ENCODE results near the gene STARD3NL. TPM values are rescaled to one million over a fixed set of nuclear protein-coding genes. Genes with fewer than 3 reads are reported as not detected.

STARD3NL gene
- total and polyA plus RNA-seq, 2 of the 13 experiments (the other 11 are each of a cell fraction or from before 2014, with no cell fraction given): 37.3 to 42.3 TPM

GRCh38 chr7:38178004-38178694 is at the start of gene STARD3NL (continued):
- 0 out of 2 replicates have a peak, but pooled peaks have one; percentile 21 for TF ChIP-seq RARA (CRISPR knock-in tag; IDR thresholded peaks at IDR 0.05)
- no peak for TF ChIP-seq DDIT3 (CRISPR knock-in tag; IDR thresholded peaks at IDR 0.05)
- TF ChIP-seq NFE2 (CRISPR knock-in tag; IDR thresholded peaks at IDR 0.05): no peak
- TF ChIP-seq ZNF670 (CRISPR knock-in tag; IDR thresholded peaks at IDR 0.05; ENCODE audit: borderline replicate concordance): no peak
- TF ChIP-seq REST (IDR thresholded peaks at IDR 0.05; ENCODE audit: borderline replicate concordance in 1 of 2, low read depth in 1 of 2, low read length in 2 of 2): no peak
- TF ChIP-seq ZFP37 (CRISPR knock-in tag; IDR thresholded peaks at IDR 0.05; ENCODE audit: borderline replicate concordance): no peak
- TF ChIP-seq NCOA1 (CRISPR knock-in tag; IDR thresholded peaks at IDR 0.05): no peak
- no peak for TF ChIP-seq ZNF138 (CRISPR knock-in tag; IDR thresholded peaks at IDR 0.05; ENCODE audit: low read depth)
- no peak for TF ChIP-seq ZNF703 (CRISPR knock-in tag; IDR thresholded peaks at IDR 0.05; ENCODE audit: borderline replicate concordance)
- no peak for TF ChIP-seq MAF1 (CRISPR knock-in tag; IDR thresholded peaks at IDR 0.05; ENCODE audit: borderline replicate concordance)
- TF ChIP-seq KLF6 (CRISPR knock-in tag; IDR thresholded peaks at IDR 0.05): peak; percentile 32; the same call in 1 of the 2 replicates
- no peak for TF ChIP-seq MIER2 (CRISPR knock-in tag; IDR thresholded peaks at IDR 0.05)
- TF ChIP-seq, protein P1, sequence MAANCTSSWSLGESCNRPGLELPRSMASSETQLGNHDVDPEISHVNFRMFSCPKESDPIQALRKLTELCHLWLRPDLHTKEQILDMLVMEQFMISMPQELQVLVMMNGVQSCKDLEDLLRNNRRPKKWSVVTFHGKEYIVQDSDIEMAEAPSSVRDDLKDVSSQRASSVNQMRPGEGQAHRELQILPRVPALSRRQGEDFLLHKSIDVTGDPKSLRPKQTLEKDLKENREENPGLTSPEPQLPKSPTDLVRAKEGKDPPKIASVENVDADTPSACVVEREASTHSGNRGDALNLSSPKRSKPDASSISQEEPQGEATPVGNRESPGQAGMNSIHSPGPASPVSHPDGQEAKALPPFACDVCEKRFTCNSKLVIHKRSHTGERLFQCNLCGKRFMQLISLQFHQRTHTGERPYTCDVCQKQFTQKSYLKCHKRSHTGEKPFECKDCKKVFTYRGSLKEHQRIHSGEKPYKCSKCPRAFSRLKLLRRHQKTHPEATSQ (CRISPR knock-in tag; IDR thresholded peaks at IDR 0.05; ENCODE audit: borderline replicate concordance): no peak
- TF ChIP-seq ATF7-NPFF (CRISPR knock-in tag; IDR thresholded peaks at IDR 0.05; ENCODE audit: low read depth): no peak
- peak; percentile 78 for TF ChIP-seq ZBTB7B (CRISPR knock-in tag; IDR thresholded peaks at IDR 0.05)
- TF ChIP-seq ZNF562 (CRISPR knock-in tag; IDR thresholded peaks at IDR 0.05; ENCODE audit: borderline replicate concordance): no peak
- TF ChIP-seq, protein P2, sequence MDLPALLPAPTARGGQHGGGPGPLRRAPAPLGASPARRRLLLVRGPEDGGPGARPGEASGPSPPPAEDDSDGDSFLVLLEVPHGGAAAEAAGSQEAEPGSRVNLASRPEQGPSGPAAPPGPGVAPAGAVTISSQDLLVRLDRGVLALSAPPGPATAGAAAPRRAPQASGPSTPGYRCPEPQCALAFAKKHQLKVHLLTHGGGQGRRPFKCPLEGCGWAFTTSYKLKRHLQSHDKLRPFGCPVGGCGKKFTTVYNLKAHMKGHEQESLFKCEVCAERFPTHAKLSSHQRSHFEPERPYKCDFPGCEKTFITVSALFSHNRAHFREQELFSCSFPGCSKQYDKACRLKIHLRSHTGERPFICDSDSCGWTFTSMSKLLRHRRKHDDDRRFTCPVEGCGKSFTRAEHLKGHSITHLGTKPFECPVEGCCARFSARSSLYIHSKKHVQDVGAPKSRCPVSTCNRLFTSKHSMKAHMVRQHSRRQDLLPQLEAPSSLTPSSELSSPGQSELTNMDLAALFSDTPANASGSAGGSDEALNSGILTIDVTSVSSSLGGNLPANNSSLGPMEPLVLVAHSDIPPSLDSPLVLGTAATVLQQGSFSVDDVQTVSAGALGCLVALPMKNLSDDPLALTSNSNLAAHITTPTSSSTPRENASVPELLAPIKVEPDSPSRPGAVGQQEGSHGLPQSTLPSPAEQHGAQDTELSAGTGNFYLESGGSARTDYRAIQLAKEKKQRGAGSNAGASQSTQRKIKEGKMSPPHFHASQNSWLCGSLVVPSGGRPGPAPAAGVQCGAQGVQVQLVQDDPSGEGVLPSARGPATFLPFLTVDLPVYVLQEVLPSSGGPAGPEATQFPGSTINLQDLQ (CRISPR knock-in tag; IDR thresholded peaks at IDR 0.05): no peak
- peak; percentile 83 for TF ChIP-seq SPEN (CRISPR knock-in tag; IDR thresholded peaks at IDR 0.05; ENCODE audit: low read depth)
- TF ChIP-seq MEF2D (CRISPR knock-in tag; IDR thresholded peaks at IDR 0.05): no peak
